ENCODE data around the gene USP51.
"Not testable (repeated sequence)": the region's sequence is repeated elsewhere in the genome, so short reads cannot be mapped to it uniquely, and the experiment has no call there.

The USP51 gene

DNA sequence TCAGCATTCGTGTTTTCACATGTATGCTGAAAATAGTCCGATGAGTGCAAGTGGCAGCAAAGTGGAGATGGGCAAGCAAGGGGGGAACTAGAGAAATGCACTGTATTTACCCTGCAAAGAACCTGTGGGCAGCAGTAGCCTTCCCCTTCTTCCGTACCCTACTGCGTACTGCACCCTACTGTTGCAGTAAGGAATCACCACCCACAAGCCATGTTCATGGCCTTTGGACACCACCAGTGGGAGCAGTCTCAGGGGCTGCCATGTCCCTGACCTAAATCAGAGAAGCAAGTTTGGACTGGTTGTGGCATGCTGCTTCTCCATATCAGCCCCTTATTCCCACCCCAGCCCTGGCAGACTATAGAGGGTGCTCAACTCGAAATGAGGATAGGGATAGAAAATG, 25.6 kb downstream of the USP51 start:
- not testable (repeated sequence) for DNase-seq

DNA sequence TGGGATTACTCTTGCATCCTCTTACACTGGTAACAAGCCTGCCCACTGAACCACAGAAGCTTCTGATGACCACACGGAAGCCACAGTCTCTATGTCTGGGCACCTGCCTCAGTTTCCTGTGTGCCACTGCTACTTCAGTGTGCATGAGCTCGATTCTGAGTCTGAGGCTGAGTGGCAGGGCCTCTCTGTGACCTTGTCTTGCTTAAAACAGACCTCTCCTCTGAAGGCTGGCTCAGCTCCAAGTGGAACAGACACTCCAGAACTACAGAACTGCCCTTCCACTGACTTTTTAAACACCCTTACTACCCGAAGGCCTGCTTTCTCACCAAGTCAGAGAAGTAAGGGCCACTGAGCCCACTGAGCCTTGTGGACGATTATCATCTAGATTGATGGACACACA, 29.7 kb downstream of the USP51 start:
- not testable (repeated sequence) for DNase-seq

DNA sequence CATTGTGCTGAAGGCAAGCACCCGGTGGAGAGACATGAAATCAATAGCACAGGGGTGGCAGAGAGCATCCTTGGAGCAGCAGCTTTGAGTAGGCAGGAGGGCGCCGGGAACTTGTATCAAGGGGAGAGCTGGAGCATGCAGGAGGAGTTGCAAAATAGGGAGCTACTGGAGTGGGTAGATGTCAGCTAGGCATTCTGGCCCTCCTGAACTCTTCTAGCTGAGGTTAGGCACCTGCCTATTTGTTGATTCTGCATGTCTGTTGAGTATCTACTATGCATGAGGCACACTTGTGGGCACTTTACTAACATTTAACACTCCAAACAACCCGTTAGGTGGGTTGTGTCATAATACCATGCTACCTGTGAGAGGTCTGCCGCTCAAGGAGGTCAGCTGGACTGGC, 30.2 kb downstream of the USP51 start:
- not testable (repeated sequence) for DNase-seq

DNA sequence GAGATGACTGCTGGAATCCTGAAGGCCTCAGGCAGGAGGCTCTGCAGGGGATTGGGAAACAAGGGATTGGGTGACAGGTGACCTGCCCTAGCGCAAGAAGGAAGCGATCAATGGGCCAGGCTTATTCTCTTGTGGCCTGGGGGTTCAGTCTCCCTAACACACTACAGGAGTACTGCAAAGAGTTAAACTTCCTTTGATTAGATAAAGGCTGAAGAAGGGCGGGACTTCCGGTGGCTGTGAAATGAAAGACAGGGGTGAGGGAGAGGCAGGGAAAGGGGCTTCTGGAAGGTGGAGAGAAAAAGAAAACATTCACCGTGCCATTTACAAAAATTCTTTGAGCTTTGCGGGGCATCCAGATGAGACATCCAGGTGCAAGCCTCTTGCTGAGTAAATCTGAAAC, 33.9 kb downstream of the USP51 start:
- not testable (repeated sequence) for DNase-seq

DNA sequence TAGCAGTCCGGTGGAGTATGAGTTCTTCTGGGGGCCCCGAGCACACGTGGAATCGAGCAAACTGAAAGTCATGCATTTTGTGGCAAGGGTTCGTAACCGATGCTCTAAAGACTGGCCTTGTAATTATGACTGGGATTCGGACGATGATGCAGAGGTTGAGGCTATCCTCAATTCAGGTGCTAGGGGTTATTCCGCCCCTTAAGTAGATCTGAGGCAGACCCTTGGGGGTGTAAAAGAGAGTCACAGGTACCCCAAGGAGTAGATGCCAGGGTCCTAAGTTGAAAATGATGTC, 36.9 kb downstream of the USP51 start:
- no peak for DNase-seq

DNA sequence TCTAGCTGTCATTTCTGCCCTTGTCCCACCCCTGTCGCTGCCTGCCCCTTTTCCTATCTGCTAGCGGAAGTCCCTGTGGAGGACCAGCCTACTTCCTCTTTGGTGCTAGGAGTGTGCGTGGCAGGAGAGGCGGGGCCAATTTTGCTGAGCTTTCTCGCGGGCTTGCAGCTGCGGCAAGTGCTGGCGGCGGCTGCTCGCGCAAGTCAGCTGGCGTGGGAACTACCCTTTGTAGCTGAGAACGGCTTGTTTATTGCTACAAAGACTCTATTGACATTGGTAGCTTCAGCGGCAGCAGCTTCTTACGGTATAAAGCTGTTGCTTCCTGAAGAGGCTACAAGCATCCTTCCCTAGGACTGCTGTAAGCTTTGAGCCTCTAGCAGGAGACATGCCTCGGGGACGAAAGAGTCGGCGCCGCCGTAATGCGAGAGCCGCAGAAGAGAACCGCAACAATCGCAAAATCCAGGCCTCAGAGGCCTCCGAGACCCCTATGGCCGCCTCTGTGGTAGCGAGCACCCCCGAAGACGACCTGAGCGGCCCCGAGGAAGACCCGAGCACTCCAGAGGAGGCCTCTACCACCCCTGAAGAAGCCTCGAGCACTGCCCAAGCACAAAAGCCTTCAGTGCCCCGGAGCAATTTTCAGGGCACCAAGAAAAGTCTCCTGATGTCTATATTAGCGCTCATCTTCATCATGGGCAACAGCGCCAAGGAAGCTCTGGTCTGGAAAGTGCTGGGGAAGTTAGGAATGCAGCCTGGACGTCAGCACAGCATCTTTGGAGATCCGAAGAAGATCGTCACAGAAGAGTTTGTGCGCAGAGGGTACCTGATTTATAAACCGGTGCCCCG, 37.4 kb downstream of the USP51 start, which contains the start of gene MAGEH1:
Gene MAGEH1, plus strand, starts transcription at position 138 of the 843 bp plus-strand sequence. Its CDS starts 248 bp downstream, at position 386.
- peak in 1 of 2 experiments; percentile 35 for DNase-seq

DNA sequence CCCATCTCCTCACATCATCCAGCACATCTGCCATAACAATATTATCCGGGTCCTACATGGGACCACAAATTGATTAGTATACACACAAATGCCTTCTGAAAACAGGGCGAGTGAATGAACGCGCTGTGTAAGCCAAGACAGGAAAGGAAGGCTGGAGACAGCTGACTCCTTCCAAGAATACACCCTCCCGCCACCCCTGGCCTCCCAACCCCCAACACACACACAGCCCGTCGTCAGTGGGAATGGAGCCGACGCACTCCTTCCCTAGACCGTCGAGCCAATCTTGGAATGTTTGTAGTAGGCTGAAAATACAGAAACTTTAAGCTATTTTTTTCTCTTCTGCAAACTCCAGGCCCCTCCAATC, 38.0 kb downstream of the USP51 start:
- DNase-seq = no peak

DNA sequence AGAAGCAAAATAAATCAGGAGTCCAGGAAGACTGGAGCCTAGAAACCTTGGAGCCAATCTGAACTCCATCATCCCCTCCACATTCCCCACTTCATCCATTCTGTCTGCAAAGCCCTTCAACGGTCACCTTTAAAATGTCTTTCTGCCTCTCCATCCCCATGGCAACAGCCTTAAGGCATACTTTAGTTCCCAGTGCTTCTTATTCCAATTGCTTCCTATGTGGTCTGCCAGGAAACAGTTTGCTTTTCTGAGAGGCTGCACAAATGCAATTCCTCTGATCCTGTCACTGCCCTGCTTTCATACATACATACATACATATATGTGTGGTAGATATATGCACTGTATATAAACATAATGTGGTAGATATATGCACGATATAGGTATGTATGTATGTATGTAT, 38.5 kb downstream of the USP51 start:
- no peak for DNase-seq

DNA sequence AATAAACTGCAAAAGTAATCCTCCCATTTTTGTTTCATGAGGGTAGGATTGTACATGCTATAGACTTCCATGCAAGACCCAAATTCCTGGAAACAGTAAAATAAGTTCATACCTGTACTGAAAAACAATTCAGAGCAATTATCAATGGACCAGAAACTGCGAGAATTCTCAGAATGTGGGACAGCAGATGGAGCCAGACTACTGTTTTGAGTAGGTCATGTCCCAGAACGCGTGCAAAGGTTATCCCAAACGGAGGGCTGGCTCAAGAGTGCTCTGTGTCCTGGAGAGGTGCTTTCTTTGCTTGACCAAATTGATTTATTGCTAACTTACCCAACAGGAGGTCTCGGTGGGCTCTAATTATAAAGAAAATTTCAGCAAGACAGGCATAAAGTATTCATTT, 39.4 kb downstream of the USP51 start:
- DNase-seq = no peak

DNA sequence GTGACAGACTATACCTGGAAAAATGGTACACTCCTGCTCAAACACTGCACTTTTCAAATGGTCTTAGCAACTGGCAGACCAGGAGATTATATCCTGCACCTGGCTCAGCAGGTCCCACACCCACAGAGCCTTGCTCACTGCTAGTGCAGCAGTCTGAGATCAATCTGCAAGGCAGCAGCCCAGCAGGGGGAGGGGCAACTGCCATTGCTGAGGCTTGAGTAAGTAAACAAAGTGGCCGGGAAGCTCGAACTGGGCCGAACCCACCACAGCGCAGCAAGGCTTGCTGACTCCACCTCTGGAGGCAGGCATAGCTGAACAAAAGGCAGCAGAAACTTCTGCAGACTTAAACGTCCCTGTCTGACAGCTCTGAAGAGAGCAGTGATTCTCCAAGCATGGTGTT, 46.2 kb downstream of the USP51 start:
- not testable (repeated sequence) for DNase-seq

All from NCI-H187 (cell line).